Regular cardiac myocyte (primary cell): ENCODE measurements around the gene MYRFL. TPM values are rescaled to one million over a fixed set of nuclear protein-coding genes. Genes with fewer than 3 reads are reported as not detected.

Experiments used
- total RNA-seq: library from RNA; depleted of rRNA; stranded (reverse); fragments of >200 nt; gene quantifications from 2 replicates; pipeline ENCODE4 v1.2.3, GENCODE V29; 2014

The MYRFL gene
- under 0.01 TPM in 2 replicates for total RNA-seq

DNA sequence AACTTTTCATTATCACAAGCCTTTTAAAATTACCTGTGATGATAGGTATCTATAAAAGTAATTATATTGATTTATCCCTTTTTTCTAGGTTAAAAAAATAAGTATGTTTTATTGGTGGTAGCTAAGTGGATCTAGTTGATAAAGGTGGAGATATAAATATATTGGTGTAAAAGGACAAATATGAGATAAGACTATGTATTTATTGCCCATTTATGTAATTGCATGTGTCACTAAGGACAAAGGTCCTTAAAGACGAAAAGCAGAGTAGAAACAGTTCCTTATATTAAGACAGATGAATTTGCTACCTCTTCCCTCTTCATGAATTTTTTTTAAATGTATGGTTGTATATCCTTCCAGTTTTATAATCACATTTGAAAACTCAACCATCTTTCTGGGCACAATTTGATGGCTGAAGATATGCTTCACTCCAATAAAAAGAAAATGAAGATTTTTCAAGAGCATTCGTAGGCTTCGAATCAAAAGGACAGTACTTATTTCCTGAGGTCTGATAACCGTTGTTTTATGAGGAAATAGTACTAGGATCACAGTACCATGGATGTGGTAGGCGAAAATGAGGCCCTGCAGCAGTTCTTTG is at the start of gene MYRFL:
Gene MYRFL, plus strand, starts transcription at position 262 of the 595 bp plus-strand sequence. Its CDS starts 291 bp downstream, at position 553.

Other genes starting within 250 kb of the MYRFL start
- 224 and 435 TPM in 2 replicates for gene CCT2, start 239.8 kb upstream of the MYRFL start, total RNA-seq
- not detected in 2 replicates for gene LRRC10, start 214.3 kb upstream of the MYRFL start, total RNA-seq
- gene BEST3, start 125.9 kb upstream of the MYRFL start, total RNA-seq: under 0.01 and 0.28 TPM in 2 replicates
- 7.9 and 13.8 TPM in 2 replicates for gene RAB3IP, start 86.4 kb upstream of the MYRFL start, total RNA-seq